A549 treated with ZK216348 at 1 μM for 4 hours (cell line): Measurements from ENCODE around the gene SMIM43. TPM values are rescaled to one million over a fixed set of nuclear protein-coding genes. Genes with fewer than 3 reads are reported as not detected.

Source experiments
- total RNA-seq: library from RNA; stranded (reverse); fragments of 200-300 nt; extraction: Qiagen RNA extraction; gene quantifications from 5 replicates; pipeline ENCODE4 v1.2.3, GENCODE V29; 2022; ENCODE audit warnings: low read depth

The SMIM43 gene
- total RNA-seq = 0.13 to 0.33 TPM (median 0.25 TPM) in 4 of 5 replicates, not detected in the other

DNA sequence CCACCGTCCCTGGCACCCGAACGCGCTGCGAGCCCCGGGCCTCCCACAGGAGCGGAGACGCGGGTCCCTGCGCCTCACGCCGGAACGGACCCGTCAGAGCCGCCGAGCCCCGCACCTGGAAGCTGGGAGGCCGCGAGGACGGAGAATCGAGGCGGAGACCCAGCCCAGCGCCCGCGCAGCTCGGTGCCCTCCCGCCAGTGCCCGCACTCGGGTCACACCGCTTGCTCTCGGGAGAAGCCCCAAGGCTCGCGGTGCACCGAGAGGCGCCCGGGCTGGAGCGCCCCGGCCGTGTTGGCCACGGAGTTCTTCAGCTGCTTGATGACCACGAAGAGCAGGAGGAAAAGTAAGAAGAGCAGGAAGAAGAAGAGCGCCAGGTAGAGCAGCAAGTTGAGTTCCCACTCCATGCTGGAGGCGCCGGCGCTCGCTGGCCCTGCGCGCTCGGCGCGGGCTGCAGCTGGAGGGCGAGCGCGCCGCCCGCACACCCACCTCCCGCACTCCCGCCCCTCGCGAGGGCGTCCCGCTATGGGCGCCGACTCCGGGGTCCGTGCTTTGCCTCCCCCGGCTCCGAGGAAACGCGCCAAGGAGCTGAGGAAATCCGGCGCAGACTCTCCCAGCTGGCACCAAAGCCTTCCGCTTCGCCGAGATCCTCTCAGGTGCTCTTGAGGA is at the start of gene SMIM43:
TSS of gene SMIM43 (minus strand) at position 463 of the 666 bp plus-strand sequence. CDS start at position 404, 59 bp downstream.

GRCh38 chr4:121800961-121801714 is 36.2 kb upstream of the SMIM43 start, which contains the start of gene EXOSC9:
EXOSC9 (plus strand) TSS chr4:121801323; CDS start chr4:121801425, 102 bp downstream.

Other genes with a start within 250 kb of the SMIM43 start
- 474 to 575 TPM (median 497 TPM) in 5 replicates for gene ANXA5, start 68.2 kb downstream of the SMIM43 start, total RNA-seq
- gene EXOSC9, start 36.2 kb upstream of the SMIM43 start, total RNA-seq = 27.0 to 40.5 TPM (median 29.8 TPM) in 5 replicates
- 31.8 to 49.6 TPM (median 45.6 TPM) in 5 replicates for gene CCNA2, start 58.7 kb upstream of the SMIM43 start, total RNA-seq
- gene BBS7, start 105.3 kb upstream of the SMIM43 start, total RNA-seq = 10.7 to 16.8 TPM (median 14.3 TPM) in 5 replicates
- 0.05 to 0.14 TPM (median 0.07 TPM) in 4 of 5 replicates, not detected in the other for gene TRPC3, start 186.9 kb upstream of the SMIM43 start, total RNA-seq